Measurements from ENCODE around the gene SS18L1.

The SS18L1 gene

GRCh38 chr20:62133051-62133845 is 10.3 kb upstream of the SS18L1 start:
- no peak for ATAC-seq

GRCh38 chr20:62133864-62134263 is 9.7 kb upstream of the SS18L1 start:
- TF ChIP-seq CSDC2 (CRISPR knock-in tag; IDR thresholded peaks at IDR 0.05): no peak
- ATAC-seq: peak; percentile 43

More at GRCh38 chr20:62133051-62133845, 10.3 kb upstream of the SS18L1 start:
- TF ChIP-seq BACH2 (CRISPR knock-in tag; IDR thresholded peaks at IDR 0.05; ENCODE audit: borderline replicate concordance) (no peak), RARB (CRISPR knock-in tag; IDR thresholded peaks at IDR 0.05) (no peak), CSDC2 (CRISPR knock-in tag; IDR thresholded peaks at IDR 0.05) (no peak), CREB5 (CRISPR knock-in tag; IDR thresholded peaks at IDR 0.05; ENCODE audit: low read depth) (no peak), ZNF8 (CRISPR knock-in tag; IDR thresholded peaks at IDR 0.05) (no peak), CSRNP3 (CRISPR knock-in tag; IDR thresholded peaks at IDR 0.05) (no peak), ZNF565 (CRISPR knock-in tag; conservative IDR thresholded peaks at IDR 0.05; ENCODE audit: low read depth) (no peak), ZFP30 (CRISPR knock-in tag; IDR thresholded peaks at IDR 0.05) (no peak)

DNA sequence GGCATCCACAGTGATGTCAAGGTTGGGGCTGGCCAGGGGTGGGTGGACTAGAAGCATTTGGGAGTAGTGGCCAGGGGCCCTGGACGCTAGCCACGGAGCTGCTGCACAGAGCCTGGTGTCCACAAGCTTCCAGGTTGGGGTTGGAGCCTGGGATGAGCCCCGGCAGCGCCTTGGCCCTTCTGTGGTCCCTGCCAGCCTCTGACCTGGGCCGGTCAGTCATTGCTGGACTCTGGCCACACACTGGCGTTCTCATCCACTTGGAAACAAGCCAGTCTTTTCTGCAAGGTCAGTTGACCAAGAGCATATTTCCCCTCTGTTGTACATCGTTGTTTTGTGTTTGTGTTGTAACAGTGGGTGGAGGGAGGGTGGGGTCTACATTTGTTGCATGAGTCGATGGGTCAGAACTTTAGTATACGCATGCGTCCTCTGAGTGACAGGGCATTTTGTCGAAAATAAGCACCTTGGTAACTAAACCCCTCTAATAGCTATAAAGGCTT is 8.8 kb upstream of the SS18L1 start:
- TF ChIP-seq CREB5 (CRISPR knock-in tag; IDR thresholded peaks at IDR 0.05; ENCODE audit: low read depth) (no peak), SNAI2 (CRISPR knock-in tag; IDR thresholded peaks at IDR 0.05) (no peak), ARNTL (CRISPR knock-in tag; IDR thresholded peaks at IDR 0.05; ENCODE audit: borderline replicate concordance, low read depth) (no peak), TCF4 (CRISPR knock-in tag; IDR thresholded peaks at IDR 0.05; ENCODE audit: borderline replicate concordance) (no peak), ZC3H10 (CRISPR knock-in tag; IDR thresholded peaks at IDR 0.05) (no peak), GLIS3 (CRISPR knock-in tag; IDR thresholded peaks at IDR 0.05) (no peak), PATZ1 (CRISPR knock-in tag; IDR thresholded peaks at IDR 0.05; ENCODE audit: borderline replicate concordance) (no peak), ZNF565 (CRISPR knock-in tag; conservative IDR thresholded peaks at IDR 0.05; ENCODE audit: low read depth) (no peak), ZFP3 (CRISPR knock-in tag; IDR thresholded peaks at IDR 0.05) (no peak), BACH2 (CRISPR knock-in tag; IDR thresholded peaks at IDR 0.05; ENCODE audit: borderline replicate concordance) (no peak), ZFP30 (CRISPR knock-in tag; IDR thresholded peaks at IDR 0.05) (no peak), TOX (CRISPR knock-in tag; IDR thresholded peaks at IDR 0.05; ENCODE audit: borderline replicate concordance) (no peak), PPARA (CRISPR knock-in tag; IDR thresholded peaks at IDR 0.05; ENCODE audit: borderline replicate concordance) (no peak), OSR1 (CRISPR knock-in tag; IDR thresholded peaks at IDR 0.05) (no peak), ISL1 (CRISPR knock-in tag; IDR thresholded peaks at IDR 0.05) (no peak), CSRNP3 (CRISPR knock-in tag; IDR thresholded peaks at IDR 0.05) (no peak)
- TF ChIP-seq, protein P1, sequence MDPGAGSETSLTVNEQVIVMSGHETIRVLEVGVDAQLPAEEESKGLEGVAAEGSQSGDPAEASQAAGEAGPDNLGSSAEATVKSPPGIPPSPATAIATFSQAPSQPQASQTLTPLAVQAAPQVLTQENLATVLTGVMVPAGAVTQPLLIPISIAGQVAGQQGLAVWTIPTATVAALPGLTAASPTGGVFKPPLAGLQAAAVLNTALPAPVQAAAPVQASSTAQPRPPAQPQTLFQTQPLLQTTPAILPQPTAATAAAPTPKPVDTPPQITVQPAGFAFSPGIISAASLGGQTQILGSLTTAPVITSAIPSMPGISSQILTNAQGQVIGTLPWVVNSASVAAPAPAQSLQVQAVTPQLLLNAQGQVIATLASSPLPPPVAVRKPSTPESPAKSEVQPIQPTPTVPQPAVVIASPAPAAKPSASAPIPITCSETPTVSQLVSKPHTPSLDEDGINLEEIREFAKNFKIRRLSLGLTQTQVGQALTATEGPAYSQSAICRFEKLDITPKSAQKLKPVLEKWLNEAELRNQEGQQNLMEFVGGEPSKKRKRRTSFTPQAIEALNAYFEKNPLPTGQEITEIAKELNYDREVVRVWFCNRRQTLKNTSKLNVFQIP (CRISPR knock-in tag; IDR thresholded peaks at IDR 0.05; ENCODE audit: borderline replicate concordance, low read depth): no peak
- TF ChIP-seq, protein P2, sequence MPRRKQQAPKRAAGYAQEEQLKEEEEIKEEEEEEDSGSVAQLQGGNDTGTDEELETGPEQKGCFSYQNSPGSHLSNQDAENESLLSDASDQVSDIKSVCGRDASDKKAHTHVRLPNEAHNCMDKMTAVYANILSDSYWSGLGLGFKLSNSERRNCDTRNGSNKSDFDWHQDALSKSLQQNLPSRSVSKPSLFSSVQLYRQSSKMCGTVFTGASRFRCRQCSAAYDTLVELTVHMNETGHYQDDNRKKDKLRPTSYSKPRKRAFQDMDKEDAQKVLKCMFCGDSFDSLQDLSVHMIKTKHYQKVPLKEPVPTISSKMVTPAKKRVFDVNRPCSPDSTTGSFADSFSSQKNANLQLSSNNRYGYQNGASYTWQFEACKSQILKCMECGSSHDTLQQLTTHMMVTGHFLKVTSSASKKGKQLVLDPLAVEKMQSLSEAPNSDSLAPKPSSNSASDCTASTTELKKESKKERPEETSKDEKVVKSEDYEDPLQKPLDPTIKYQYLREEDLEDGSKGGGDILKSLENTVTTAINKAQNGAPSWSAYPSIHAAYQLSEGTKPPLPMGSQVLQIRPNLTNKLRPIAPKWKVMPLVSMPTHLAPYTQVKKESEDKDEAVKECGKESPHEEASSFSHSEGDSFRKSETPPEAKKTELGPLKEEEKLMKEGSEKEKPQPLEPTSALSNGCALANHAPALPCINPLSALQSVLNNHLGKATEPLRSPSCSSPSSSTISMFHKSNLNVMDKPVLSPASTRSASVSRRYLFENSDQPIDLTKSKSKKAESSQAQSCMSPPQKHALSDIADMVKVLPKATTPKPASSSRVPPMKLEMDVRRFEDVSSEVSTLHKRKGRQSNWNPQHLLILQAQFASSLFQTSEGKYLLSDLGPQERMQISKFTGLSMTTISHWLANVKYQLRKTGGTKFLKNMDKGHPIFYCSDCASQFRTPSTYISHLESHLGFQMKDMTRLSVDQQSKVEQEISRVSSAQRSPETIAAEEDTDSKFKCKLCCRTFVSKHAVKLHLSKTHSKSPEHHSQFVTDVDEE (CRISPR knock-in tag; IDR thresholded peaks at IDR 0.05): no peak
- no peak for ATAC-seq

Measured in SK-N-SH treated with all-trans-retinoic acid at 6 μM for 48 hours (cell line).